ENCODE results near the gene ANKRD1.

Gene ANKRD1

GRCh38 chr10:90935581-90936275 lies 14.8 kb upstream of the ANKRD1 start:
- no peak for DNase-seq (ENCODE audit: low read depth, low spot score)
- H3K4me1 ChIP-seq (ENCODE audit: control insufficient read depth, insufficient read depth, low read length): no peaks in the 10 kb centered on the region
- no peak overlapping the region for H3K4me3 ChIP-seq (ENCODE audit: low read length)
- no peaks in the 10 kb centered on the region for H3K36me3 ChIP-seq (ENCODE audit: control insufficient read depth, insufficient read depth, low read length)
- no peak overlapping the region for H3K27ac ChIP-seq (ENCODE audit: low read length)
- H3K27me3 ChIP-seq (ENCODE audit: control insufficient read depth, insufficient read depth, low read length): peaks cover 6% of the 10 kb centered on the region
- no CpG with 5 or more reads among the region's 5 CpGs for WGBS (ENCODE audit: insufficient coverage, insufficient read length)
- no peaks in the 10 kb centered on the region for H3K9me3 ChIP-seq (ENCODE audit: control insufficient read depth, insufficient read depth, low read length)

GRCh38 chr10:90930971-90931871 lies 10.3 kb upstream of the ANKRD1 start:
- WGBS (ENCODE audit: insufficient coverage, insufficient read length): no CpG with 5 or more reads among the region's 6 CpGs
- DNase-seq (ENCODE audit: low read depth, low spot score): peak; percentile 55
- Histone ChIP-seq H3K27me3 (ENCODE audit: control insufficient read depth, insufficient read depth, low read length) (peaks cover 36% of the 10 kb centered on the region), H3K36me3 (ENCODE audit: control insufficient read depth, insufficient read depth, low read length) (no peaks in the 10 kb centered on the region), H3K4me3 (ENCODE audit: low read length) (no peak overlapping the region), H3K27ac (ENCODE audit: low read length) (no peak overlapping the region), H3K4me1 (ENCODE audit: control insufficient read depth, insufficient read depth, low read length) (no peaks in the 10 kb centered on the region; the same call in 1 of the 2 replicates), H3K9me3 (ENCODE audit: control insufficient read depth, insufficient read depth, low read length) (no peaks in the 10 kb centered on the region)

GRCh38 chr10:90930070-90930837 lies 9.4 kb upstream of the ANKRD1 start:
- no peak overlapping the region for H3K4me3 ChIP-seq (ENCODE audit: low read length)
- no peak overlapping the region for H3K27ac ChIP-seq (ENCODE audit: low read length)
- no peaks in the 10 kb centered on the region for H3K9me3 ChIP-seq (ENCODE audit: control insufficient read depth, insufficient read depth, low read length)
- H3K4me1 ChIP-seq (ENCODE audit: control insufficient read depth, insufficient read depth, low read length): no peaks in the 10 kb centered on the region; the same call in 1 of the 2 replicates
- peaks cover 35% of the 10 kb centered on the region for H3K27me3 ChIP-seq (ENCODE audit: control insufficient read depth, insufficient read depth, low read length)
- no peak for DNase-seq (ENCODE audit: low read depth, low spot score)
- no peaks in the 10 kb centered on the region for H3K36me3 ChIP-seq (ENCODE audit: control insufficient read depth, insufficient read depth, low read length)
- no CpG with 5 or more reads among the region's 5 CpGs for WGBS (ENCODE audit: insufficient coverage, insufficient read length)

GRCh38 chr10:90929179-90929578 lies 8.3 kb upstream of the ANKRD1 start:
- no peak overlapping the region for H3K27ac ChIP-seq (ENCODE audit: low read length)
- H3K27me3 ChIP-seq (ENCODE audit: control insufficient read depth, insufficient read depth, low read length): peaks cover 46% of the 10 kb centered on the region
- DNase-seq (ENCODE audit: low read depth, low spot score): no peak
- no peaks in the 10 kb centered on the region for H3K36me3 ChIP-seq (ENCODE audit: control insufficient read depth, insufficient read depth, low read length)
- H3K9me3 ChIP-seq (ENCODE audit: control insufficient read depth, insufficient read depth, low read length): no peaks in the 10 kb centered on the region
- no CpG with 5 or more reads among the region's 5 CpGs for WGBS (ENCODE audit: insufficient coverage, insufficient read length)
- peaks cover 1% of the 10 kb centered on the region for H3K4me1 ChIP-seq (ENCODE audit: control insufficient read depth, insufficient read depth, low read length)
- no peak overlapping the region for H3K4me3 ChIP-seq (ENCODE audit: low read length)

- no peaks in the 10 kb centered on the region for H3K9me3 ChIP-seq (ENCODE audit: control insufficient read depth, insufficient read depth, low read length)
- H3K4me1 ChIP-seq (ENCODE audit: control insufficient read depth, insufficient read depth, low read length): peaks cover 1% of the 10 kb centered on the region
- no peak for DNase-seq (ENCODE audit: low read depth, low spot score)
- H3K36me3 ChIP-seq (ENCODE audit: control insufficient read depth, insufficient read depth, low read length): no peaks in the 10 kb centered on the region
- H3K4me3 ChIP-seq (ENCODE audit: low read length): no peak overlapping the region
- WGBS (ENCODE audit: insufficient coverage, insufficient read length): 100% methylated on average over 1 of the region's 2 CpGs
- H3K27ac ChIP-seq (ENCODE audit: low read length): no peak overlapping the region
- H3K27me3 ChIP-seq (ENCODE audit: control insufficient read depth, insufficient read depth, low read length): peaks cover 59% of the 10 kb centered on the region
These were observed 6.4 kb upstream of the ANKRD1 start for GRCh38 chr10:90927293-90927692.

GRCh38 chr10:90925079-90926029 lies 4.5 kb upstream of the ANKRD1 start:
- peaks cover 1% of the 10 kb centered on the region for H3K4me1 ChIP-seq (ENCODE audit: control insufficient read depth, insufficient read depth, low read length)
- no peaks in the 10 kb centered on the region for H3K9me3 ChIP-seq (ENCODE audit: control insufficient read depth, insufficient read depth, low read length)
- no peaks in the 10 kb centered on the region for H3K36me3 ChIP-seq (ENCODE audit: control insufficient read depth, insufficient read depth, low read length)
- peaks cover 73% of the 10 kb centered on the region for H3K27me3 ChIP-seq (ENCODE audit: control insufficient read depth, insufficient read depth, low read length)
- no peak overlapping the region for H3K4me3 ChIP-seq (ENCODE audit: low read length)
- no CpG with 5 or more reads among the region's 5 CpGs for WGBS (ENCODE audit: insufficient coverage, insufficient read length)
- DNase-seq (ENCODE audit: low read depth, low spot score): peak; percentile 85
- no peak overlapping the region for H3K27ac ChIP-seq (ENCODE audit: low read length)

- H3K27ac ChIP-seq (ENCODE audit: low read length): no peak overlapping the region
- WGBS (ENCODE audit: insufficient coverage, insufficient read length): no CpG with 5 or more reads among the region's 3 CpGs
These were observed 3.7 kb upstream of the ANKRD1 start for GRCh38 chr10:90924552-90924951.

GRCh38 chr10:90923111-90923731 lies 2.3 kb upstream of the ANKRD1 start:
- Histone ChIP-seq H3K27me3 (ENCODE audit: control insufficient read depth, insufficient read depth, low read length) (peaks cover 76% of the 10 kb centered on the region), H3K4me1 (ENCODE audit: control insufficient read depth, insufficient read depth, low read length) (peaks cover 1% of the 10 kb centered on the region; the same call in 1 of the 2 replicates), H3K9me3 (ENCODE audit: control insufficient read depth, insufficient read depth, low read length) (no peaks in the 10 kb centered on the region), H3K36me3 (ENCODE audit: control insufficient read depth, insufficient read depth, low read length) (no peaks in the 10 kb centered on the region), H3K4me3 (ENCODE audit: low read length) (no peak overlapping the region), H3K27ac (ENCODE audit: low read length) (no peak overlapping the region)
- DNase-seq (ENCODE audit: low read depth, low spot score): no peak
- WGBS (ENCODE audit: insufficient coverage, insufficient read length): no CpG with 5 or more reads among the region's 2 CpGs

More at GRCh38 chr10:90924552-90924951, 3.7 kb upstream of the ANKRD1 start:
- Histone ChIP-seq H3K4me3 (ENCODE audit: low read length) (no peak overlapping the region), H3K36me3 (ENCODE audit: control insufficient read depth, insufficient read depth, low read length) (no peaks in the 10 kb centered on the region), H3K4me1 (ENCODE audit: control insufficient read depth, insufficient read depth, low read length) (peaks cover 1% of the 10 kb centered on the region; the same call in 1 of the 2 replicates), H3K27me3 (ENCODE audit: control insufficient read depth, insufficient read depth, low read length) (peaks cover 81% of the 10 kb centered on the region), H3K9me3 (ENCODE audit: control insufficient read depth, insufficient read depth, low read length) (no peaks in the 10 kb centered on the region)
- no peak for DNase-seq (ENCODE audit: low read depth, low spot score)

GRCh38 chr10:90921906-90922305 lies 1.0 kb upstream of the ANKRD1 start:
- no CpG with 5 or more reads among the region's 3 CpGs for WGBS (ENCODE audit: insufficient coverage, insufficient read length)
- Histone ChIP-seq H3K4me1 (ENCODE audit: control insufficient read depth, insufficient read depth, low read length) (peaks cover 1% of the 10 kb centered on the region; the same call in 1 of the 2 replicates), H3K9me3 (ENCODE audit: control insufficient read depth, insufficient read depth, low read length) (no peaks in the 10 kb centered on the region), H3K4me3 (ENCODE audit: low read length) (no peak overlapping the region), H3K27ac (ENCODE audit: low read length) (no peak overlapping the region), H3K36me3 (ENCODE audit: control insufficient read depth, insufficient read depth, low read length) (no peaks in the 10 kb centered on the region), H3K27me3 (ENCODE audit: control insufficient read depth, insufficient read depth, low read length) (peaks cover 69% of the 10 kb centered on the region)
- no peak for DNase-seq (ENCODE audit: low read depth, low spot score)
